ENCODE data around the gene NOG. TPM values are rescaled to one million over a fixed set of nuclear protein-coding genes. Genes with fewer than 3 reads are reported as not detected.

NOG gene
- total RNA-seq, 1 donor from 2014 or later, result 2.3 TPM

GRCh38 chr17:56557682-56558081 lies 35.8 kb upstream of the NOG start:
- TF ChIP-seq, protein P1, sequence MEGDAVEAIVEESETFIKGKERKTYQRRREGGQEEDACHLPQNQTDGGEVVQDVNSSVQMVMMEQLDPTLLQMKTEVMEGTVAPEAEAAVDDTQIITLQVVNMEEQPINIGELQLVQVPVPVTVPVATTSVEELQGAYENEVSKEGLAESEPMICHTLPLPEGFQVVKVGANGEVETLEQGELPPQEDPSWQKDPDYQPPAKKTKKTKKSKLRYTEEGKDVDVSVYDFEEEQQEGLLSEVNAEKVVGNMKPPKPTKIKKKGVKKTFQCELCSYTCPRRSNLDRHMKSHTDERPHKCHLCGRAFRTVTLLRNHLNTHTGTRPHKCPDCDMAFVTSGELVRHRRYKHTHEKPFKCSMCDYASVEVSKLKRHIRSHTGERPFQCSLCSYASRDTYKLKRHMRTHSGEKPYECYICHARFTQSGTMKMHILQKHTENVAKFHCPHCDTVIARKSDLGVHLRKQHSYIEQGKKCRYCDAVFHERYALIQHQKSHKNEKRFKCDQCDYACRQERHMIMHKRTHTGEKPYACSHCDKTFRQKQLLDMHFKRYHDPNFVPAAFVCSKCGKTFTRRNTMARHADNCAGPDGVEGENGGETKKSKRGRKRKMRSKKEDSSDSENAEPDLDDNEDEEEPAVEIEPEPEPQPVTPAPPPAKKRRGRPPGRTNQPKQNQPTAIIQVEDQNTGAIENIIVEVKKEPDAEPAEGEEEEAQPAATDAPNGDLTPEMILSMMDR (IDR thresholded peaks at IDR 0.05), result no peak
- no peaks in the 10 kb centered on the region for H3K36me3 ChIP-seq
- intact Hi-C loops (cut with DNase I), result no loop called here
- H3K4me1 ChIP-seq, result no peaks in the 10 kb centered on the region
- DNase-seq (no peak), ATAC-seq (no peak)
- H3K9me3 ChIP-seq, result no peaks in the 10 kb centered on the region
- H3K4me3 ChIP-seq, result no peak overlapping the region
- H3K27ac ChIP-seq, result no peak overlapping the region
- no peaks in the 10 kb centered on the region for H3K27me3 ChIP-seq

- DNase-seq (no peak), ATAC-seq (no peak)
- intact Hi-C loops (cut with DNase I), result no loop called here
- Histone ChIP-seq H3K27ac (no peak overlapping the region), H3K27me3 (no peaks in the 10 kb centered on the region), H3K36me3 (no peaks in the 10 kb centered on the region), H3K9me3 (no peaks in the 10 kb centered on the region), H3K4me1 (no peaks in the 10 kb centered on the region), H3K4me3 (no peak overlapping the region)
- TF ChIP-seq, protein P1 (IDR thresholded peaks at IDR 0.05), result no peak
Observed at GRCh38 chr17:56558088-56558487, 35.4 kb upstream of the NOG start.

DNA sequence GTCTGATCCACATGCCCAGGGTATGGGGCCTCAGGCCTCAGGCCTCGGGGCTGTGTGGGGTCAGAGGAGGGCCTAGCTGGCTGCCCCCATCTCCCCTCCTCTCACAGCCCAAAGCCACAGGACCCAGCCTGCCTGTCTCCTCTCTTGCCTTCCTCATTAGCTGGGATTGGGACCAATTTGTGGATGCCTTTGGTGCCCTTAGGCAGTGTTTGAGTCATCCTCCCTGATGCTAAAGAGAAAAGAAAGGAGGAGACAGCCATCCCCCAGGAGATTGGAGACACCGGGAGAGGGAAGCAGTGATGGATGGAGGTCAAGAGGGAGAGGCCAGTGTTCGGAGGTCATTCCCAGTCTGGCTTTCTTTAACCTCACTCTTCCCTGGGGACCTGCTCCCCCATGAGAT lies 23.3 kb upstream of the NOG start:
- Histone ChIP-seq H3K27ac (no peak overlapping the region), H3K27me3 (no peaks in the 10 kb centered on the region), H3K4me3 (no peak overlapping the region), H3K36me3 (no peaks in the 10 kb centered on the region), H3K4me1 (no peaks in the 10 kb centered on the region), H3K9me3 (no peaks in the 10 kb centered on the region)
- intact Hi-C loops (cut with DNase I), result no loop called here
- TF ChIP-seq, protein P1 (IDR thresholded peaks at IDR 0.05), result no peak
- ATAC-seq, result no peak
- no peak for DNase-seq

- H3K4me1 ChIP-seq, result no peaks in the 10 kb centered on the region
- no peaks in the 10 kb centered on the region for H3K27me3 ChIP-seq
- H3K36me3 ChIP-seq, result no peaks in the 10 kb centered on the region
- DNase-seq, result no peak
- TF ChIP-seq, protein P1 (IDR thresholded peaks at IDR 0.05), result no peak
- H3K9me3 ChIP-seq, result no peaks in the 10 kb centered on the region
- intact Hi-C loops (cut with DNase I), result no loop called here
- no peak overlapping the region for H3K4me3 ChIP-seq
- no peak for ATAC-seq
- H3K27ac ChIP-seq, result no peak overlapping the region
Observed at GRCh38 chr17:56571456-56571855, 22.0 kb upstream of the NOG start.

GRCh38 chr17:56577190-56577842 lies 16.2 kb upstream of the NOG start:
- Histone ChIP-seq H3K4me3 (no peak overlapping the region), H3K36me3 (no peaks in the 10 kb centered on the region), H3K27me3 (no peaks in the 10 kb centered on the region), H3K4me1 (no peaks in the 10 kb centered on the region), H3K27ac (no peak overlapping the region), H3K9me3 (no peaks in the 10 kb centered on the region)
- ATAC-seq (no peak), DNase-seq (no peak)
- TF ChIP-seq, protein P1 (IDR thresholded peaks at IDR 0.05), result no peak
- intact Hi-C loops (cut with DNase I), result no loop called here

DNA sequence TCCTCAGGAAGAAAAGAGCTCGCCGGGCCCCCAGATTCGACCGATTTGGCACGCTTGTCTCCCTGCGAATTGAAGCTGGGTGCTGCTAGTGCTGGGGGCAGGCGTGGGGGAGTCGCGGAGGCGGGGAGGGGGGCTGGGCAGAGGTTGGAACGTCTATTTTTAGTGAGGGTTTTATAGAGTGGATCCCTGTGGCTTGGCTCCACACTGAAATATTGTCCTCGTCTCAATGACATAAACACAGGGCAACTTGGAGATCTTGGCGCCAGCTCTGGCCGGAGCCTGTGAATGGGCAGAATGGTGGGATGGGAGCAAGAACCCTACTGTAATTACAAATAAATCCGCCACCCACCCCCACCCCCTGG lies 15.7 kb upstream of the NOG start:
- no peak for DNase-seq
- intact Hi-C loops (cut with DNase I), result no loop called here
- no peaks in the 10 kb centered on the region for H3K9me3 ChIP-seq

More for the DNA sequence above, 15.7 kb upstream of the NOG start:
- no peaks in the 10 kb centered on the region for H3K36me3 ChIP-seq
- no peak overlapping the region for H3K4me3 ChIP-seq
- TF ChIP-seq, protein P1 (IDR thresholded peaks at IDR 0.05), result no peak
- no peak overlapping the region for H3K27ac ChIP-seq
- no peaks in the 10 kb centered on the region for H3K27me3 ChIP-seq
- no peak for ATAC-seq
- H3K4me1 ChIP-seq, result no peaks in the 10 kb centered on the region
